Stimulated activated CD8-positive, alpha-beta memory T cell treated with anti-CD3 and anti-CD28 coated beads, Interleukin-7, amount 100 ng/mL, for 24 hours (primary cell): ENCODE data around the gene HIBCH.
"Not testable (repeated sequence)": the region's sequence is repeated elsewhere in the genome, so short reads cannot be mapped to it uniquely, and the experiment has no call there.

ENCODE experiments used
- DNase-seq: peaks from one replicate; pipeline ENCODE4 v3.0.0-alpha.2; 2020; ENCODE audit warnings: low read depth

The HIBCH gene

DNA sequence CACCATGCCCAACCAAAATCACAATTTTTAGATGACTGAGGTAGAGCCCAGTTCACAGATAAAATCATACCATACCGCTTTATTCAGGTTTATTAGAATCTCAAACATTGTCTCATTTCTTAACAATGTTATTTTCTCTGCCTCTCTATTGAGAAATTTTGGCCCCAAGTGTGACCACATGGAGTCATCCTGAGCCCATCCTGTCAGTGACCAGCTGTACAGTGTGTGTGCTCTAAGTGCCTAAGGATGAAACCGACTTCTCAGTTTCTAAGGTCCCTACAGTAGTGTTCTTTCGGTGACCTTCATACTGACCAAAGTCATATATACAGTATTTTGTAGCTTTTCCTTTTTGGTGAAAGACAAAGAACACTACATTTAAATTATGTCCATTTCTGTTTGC lies 133.4 kb downstream of the HIBCH start:
- no peak for DNase-seq

GRCh38 chr2:190185380-190185779 lies 134.2 kb downstream of the HIBCH start:
- no peak for DNase-seq

DNA sequence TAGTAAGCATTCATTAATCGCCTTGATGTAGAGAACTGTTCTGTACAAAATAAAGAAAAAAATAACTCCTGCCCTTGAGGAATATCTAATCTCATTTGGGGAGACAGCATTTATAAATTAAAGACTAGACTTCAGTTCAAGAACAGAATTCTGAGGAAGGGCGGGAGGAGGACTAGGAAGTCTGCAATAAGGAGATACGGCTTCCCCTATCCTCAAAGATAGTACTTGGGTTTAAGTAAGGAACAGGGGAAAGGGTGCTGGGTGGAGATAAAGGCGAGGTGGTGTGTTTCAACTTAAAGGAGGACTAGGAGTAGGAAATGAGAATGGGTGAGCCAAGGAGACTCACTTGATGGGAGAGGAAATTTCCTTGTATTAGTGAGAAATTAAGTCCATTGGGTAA lies 135.2 kb downstream of the HIBCH start:
- no peak for DNase-seq

DNA sequence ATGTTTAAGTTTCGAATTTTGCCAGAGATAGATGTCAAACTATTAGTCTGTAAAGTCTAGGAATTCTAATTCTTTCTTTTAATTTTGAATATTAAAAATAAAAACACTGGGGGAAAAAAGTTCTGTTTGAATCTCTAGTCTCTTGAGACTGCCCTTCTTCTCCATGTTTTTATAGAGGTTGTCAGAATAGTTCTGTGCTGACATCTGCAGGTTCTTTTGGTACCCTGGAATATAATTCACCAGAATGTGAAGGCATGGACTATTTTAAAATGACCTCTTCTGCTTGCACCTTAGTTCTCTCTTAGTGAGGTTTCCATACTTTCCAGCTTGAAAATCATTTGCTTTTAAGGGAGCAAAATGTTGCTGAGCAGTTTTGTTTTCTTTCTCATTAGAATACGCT lies 136.1 kb downstream of the HIBCH start:
- no peak for DNase-seq

GRCh38 chr2:190182071-190182524 lies 137.5 kb downstream of the HIBCH start:
- no peak for DNase-seq

DNA sequence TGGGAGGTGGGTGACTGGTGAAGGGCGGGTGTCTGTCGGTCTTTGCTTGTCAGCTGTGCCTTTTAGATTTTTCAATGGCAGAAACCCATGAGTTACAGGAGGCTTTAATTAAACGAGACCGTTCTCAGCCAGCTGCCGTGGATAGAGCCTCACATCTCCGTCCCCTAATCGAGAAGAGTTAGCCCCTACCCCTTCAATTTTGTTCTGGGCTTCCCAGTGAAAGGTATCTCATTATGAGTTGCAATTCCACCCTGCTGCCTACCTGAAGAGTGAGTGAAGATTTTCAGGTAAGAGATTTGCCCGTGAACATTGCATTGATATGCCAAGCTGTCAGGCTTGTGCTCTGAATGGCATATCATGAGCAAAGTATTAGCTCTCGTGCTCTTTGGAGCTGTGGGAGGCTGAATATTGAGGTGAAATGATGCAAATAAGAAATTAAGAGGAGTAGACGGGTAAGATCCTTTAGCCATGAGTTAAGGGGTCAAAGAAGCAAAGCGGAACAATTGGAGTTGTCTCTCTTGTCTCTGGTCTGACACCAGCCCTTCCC lies 138.4 kb downstream of the HIBCH start:
- DNase-seq, result no peak

- no peak for DNase-seq
Measured at GRCh38 chr2:190180313-190181122, 139.1 kb downstream of the HIBCH start.

GRCh38 chr2:190179754-190180312 lies 139.8 kb downstream of the HIBCH start:
- DNase-seq, result no peak

DNA sequence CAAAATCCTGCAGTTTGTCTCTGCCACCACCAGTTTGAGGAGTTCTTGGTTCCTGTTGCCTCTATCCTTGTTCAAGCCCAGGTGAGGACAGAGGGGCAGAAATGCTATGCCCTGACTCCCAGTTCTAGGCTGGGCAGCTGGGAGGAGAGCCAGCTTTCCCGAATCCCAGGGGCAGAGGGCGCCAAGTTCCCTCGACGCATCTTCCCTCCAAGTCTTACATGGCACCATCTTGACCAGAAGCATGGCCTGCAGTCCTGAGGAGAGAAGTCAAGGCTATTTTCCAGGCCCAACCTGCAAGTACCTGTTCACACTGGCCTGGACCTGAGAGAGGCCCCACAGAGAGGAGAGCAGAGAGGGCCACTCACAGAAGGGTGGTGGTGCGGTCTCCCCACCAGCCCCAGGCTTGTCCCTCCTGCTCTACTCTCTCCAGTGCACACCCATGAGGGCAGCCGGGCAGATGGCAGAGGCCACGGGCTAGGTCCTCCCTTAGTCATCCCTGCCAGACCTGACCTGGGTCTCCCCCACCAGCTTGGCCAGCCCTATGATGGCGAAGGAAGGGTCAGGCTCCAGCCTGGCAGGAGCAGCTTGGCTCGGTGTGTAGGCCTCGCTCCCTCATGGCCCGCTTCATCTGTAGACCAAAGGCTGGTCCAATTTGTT lies 141.4 kb downstream of the HIBCH start:
- no peak for DNase-seq

DNA sequence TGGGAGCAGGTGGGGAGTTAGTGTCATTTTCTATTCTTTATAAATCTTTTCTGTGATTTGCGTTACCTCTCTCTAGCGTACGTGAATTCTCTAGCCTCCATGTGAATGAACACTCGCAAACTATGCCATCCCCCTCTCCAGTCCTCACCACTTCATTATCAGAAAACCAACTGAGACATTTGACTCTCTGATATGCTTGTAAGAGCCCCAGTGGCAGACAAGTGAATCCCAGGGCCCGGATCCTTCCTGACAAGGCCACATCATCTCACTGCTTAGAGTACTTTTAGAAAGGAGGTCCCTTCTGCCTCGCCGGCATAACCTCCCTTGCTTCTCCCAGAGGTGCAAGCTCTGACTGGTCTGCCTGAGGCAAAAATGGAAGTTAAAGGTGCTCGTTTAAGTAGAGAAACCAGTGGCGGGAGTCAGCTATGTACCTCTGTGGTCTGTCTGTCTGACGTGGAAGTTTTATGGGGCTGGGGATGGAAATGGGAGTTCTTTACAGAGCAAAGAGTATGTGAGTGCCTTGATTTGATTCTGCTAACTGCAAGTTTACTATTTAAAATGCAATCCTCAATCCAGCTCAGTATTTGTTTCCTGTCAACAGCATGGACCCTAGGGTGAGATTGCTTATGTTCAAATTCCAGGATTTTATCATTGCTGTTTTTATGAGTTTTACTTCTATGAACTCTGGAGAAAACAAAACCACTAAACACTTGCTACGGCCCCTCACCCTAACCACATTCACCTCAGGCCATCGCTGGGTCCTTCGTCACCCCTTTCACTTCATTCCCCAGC lies 142.2 kb downstream of the HIBCH start:
- no peak for DNase-seq

- no peak for DNase-seq
Measured at GRCh38 chr2:190173392-190173791, 146.2 kb downstream of the HIBCH start.

- DNase-seq, result no peak
Measured at GRCh38 chr2:190170673-190171072, 149.0 kb downstream of the HIBCH start.

DNA sequence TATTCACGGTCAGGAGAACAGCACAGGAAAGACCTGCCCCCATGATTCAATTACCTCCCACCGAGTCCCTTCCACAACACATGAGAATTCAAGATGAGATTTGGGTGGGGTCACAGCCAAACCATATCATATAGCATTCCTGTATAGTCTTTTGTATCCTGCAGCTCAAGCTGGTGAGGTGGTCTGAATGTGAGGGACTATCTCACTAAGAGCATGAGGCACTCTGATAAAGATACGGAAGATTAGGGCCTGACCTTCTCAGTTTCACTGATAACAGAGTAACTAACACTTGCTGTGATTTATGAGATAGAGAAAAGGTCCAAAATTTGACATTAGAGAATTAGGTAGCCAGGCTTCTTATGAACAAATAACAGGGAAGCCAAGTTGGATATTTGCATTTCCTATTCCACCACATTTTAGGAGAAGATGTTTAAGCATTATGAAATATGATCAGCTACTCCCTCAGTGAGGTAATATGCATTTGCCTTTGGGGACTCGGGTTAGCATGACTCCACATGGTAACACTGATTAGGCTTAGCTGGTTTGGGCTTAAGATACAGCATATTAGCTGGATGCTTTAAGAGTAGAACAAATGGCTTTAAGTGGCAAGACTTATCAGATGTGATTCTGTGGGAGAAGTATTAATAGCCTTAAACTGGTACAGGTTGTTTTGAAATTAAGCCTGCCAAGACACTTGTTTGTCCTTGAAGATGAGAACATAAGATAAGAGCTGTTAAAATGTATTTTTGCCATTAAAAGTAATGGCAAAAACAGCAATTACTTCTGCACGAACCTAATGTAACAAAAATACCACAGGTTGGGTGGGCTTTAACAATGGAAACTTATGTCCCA lies 150.2 kb downstream of the HIBCH start:
- no peak for DNase-seq

DNA sequence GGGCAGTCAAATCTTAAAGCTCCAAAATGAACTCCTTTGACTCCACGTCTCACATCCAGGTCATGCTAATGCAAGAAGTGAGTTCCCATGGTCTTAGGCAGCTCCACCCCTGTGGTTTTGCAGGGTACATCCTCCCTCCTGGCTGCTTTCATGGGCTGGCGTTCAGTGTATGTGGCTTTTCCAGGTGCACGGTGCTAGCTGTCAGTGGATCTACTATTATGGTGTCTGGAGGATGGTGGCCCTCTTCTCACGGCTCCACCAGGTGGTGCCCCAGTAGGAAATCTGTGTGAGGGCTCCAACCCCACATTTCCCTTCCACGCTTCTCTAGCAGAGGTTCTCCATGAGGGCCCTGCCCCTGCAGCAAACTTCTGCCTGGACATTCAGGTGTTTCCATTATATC lies 151.9 kb downstream of the HIBCH start:
- DNase-seq, result no peak

DNA sequence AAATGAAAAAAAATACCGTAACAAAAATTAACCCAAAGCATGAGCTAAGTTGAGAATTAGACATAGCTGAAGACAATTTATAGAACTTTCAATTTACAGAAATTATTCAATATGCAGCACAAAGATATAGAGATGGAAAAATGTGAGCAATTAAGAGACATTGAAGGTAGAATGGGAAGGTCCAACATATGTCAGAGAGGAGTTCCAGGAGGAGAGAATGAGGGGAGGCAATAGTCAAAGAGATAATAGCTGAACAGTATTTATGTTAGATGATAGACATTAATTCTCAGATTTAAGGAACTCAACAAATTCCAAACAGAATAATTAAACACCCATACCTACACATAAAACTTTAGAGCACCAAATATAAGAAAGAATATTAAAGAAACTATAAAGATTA lies 154.1 kb downstream of the HIBCH start:
- no peak for DNase-seq

DNA sequence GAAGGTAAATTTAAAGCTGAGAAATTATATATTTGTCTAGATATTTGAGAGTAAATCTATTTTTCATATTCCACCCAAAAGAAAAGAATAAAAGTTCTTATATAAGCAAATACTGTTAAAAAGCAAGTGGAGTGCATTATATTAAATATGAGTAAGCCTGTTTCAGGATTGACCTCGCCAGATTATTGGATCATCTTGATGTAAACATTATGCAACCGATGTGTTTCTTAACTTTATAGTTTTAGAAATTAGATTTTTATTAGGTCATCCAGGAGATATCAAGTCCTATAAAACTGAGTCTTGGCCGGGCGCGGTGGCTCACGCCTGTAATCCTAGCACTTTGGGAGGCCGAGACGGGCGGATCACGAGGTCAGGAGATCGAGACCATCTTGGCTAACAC lies 156.8 kb downstream of the HIBCH start:
- no peak for DNase-seq

DNA sequence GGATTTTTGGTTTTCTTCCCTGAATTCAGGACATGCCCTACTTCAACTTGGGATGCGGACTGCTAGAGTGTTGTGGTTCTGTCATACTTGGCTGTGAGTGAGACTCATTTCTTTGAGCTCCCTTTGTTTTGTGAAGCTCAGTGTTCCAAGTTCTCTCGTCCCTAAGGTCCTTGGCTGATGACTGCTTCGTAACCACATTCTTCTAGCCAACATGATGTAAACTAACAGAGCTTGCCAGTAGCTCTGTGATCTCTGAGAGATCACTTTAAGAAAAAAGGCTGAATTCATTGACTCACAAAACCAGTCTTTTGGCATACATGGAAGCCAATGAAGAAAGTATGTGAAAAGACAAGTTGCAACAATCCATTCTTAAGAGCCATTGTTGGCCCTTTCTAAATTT lies 160.2 kb downstream of the HIBCH start:
- no peak for DNase-seq

DNA sequence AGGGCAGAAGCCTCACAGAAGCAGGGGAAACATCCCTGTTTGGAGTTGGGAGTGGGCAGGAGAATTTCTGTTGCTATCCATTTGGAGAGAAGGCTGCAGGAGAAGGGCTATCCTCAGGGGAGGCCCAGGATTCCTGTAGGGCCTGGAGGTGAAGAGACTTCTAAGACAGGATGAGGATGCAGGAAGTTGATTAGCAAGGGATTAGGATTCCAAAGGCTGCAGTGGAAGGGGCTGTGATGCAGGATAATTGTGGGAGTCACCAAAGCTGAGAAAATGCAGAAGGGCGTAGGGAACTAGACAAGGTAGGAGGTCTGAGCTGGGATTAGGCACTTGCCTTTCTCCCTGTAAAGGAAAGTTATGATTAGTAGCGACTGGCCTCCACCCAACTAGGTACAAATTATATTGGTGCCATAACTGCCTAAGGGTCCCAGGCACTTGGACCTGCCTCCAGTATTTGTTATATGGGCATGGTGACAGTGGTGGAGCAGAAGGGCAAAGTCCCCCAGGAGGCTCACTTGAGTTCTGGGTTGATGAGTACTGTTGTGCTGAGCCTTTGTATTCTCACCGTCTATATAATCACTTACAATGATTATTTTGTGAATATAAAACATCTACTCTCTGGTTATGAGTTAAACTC lies 160.7 kb downstream of the HIBCH start:
- no peak for DNase-seq

DNA sequence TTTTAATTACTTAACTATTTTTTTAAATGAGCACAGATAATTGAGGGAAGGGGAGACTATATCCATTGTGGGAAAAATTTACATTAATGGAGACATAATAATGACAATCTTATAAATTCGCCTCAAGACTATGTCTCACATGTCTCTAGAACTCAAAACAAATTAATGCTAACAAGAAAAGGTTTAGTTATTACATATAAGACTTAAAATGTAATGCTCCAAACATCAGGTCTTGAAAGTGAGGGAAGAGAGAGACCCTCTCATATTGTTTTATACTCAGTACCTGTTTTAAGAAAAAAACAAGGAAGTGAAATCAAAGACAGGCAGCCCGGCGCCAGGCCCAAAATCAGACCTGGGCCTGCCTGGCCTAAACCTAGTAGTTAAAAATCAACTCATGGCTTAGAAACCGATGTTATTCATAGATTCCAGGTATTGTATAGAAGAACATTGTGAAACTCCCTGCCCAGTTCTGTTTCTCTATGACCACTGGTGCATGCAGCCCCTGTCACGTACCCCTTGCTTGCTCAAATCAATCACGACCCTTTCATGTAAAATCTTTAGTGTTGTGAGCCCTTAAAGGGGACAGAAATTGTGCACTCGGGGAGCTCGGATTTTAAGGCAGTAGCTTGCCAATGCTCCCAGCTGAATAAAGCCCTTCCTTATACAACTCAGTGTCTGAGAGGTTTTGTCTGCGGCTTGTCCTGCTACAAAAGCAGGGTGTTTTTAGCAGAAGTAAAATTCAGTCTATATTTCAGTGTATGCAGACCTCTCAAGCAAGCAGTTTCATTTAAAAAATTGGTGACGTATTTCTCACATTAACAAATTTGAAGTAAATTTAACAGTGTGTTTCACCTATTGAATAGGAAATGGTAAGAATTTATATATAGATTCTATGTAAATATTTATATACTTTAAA lies 161.8 kb downstream of the HIBCH start:
- not testable (repeated sequence) for DNase-seq
